SK-N-SH (cell line): ENCODE measurements around the gene AOAH. TPM values are rescaled to one million over a fixed set of nuclear protein-coding genes. Genes with fewer than 3 reads are reported as not detected.

ENCODE experiments used
- CTCF ChIA-PET: fragments of 300-600, 350-600 bp; formaldehyde crosslinking; extraction: SDS; loops from one replicate; lab custom pipeline; 2021; lab: Yijun Ruan, JAX
- POLR2A ChIA-PET: fragments of 350-600 bp; sonication (Branson Sonifier 250); formaldehyde crosslinking; extraction: SDS; loops from one replicate; lab custom pipeline; 2020; ENCODE audit warnings: antibody characterized with exemption, inconsistent platforms; lab: Yijun Ruan, JAX
- DNase-seq: peaks from one replicate; pipeline ENCODE4 v3.0.0; 2012
- H2AFZ ChIP-seq: fragments of 200-600 bp; sonication (generic); 2 replicates; pipeline ENCODE4 v1.8.1; 2016; ENCODE audit warnings: antibody characterized with exemption, mild to moderate bottlenecking, low read depth
- H3F3A ChIP-seq: fragments of 200-600 bp; sonication (generic); replicated peaks from 2 replicates; pipeline ENCODE3; 2016; ENCODE audit warnings: antibody characterized with exemption, mild to moderate bottlenecking; ENCODE audit not compliant: insufficient read depth
- H3K27ac ChIP-seq, 2 experiments: fragments of 200-500 bp in 1 of 2; fragments of 200-600 bp in 1 of 2; sonication (Bioruptor generic) in 1 of 2; sonication (generic), shearing (Covaris generic) in 1 of 2; 2 replicates each; pipeline versions ENCODE4 v1.5.1 to v1.6.1; 2014 to 2016; ENCODE audit warnings: low read depth in 2 of 2, inconsistent platforms in 1 of 2, low read length in 1 of 2, mild to moderate bottlenecking in 1 of 2, mixed read lengths in 1 of 2
- H3K27me3 ChIP-seq: fragments of 200-600 bp; sonication (generic), shearing (Covaris generic); 2 replicates; pipeline ENCODE4 v1.6.1; 2016; ENCODE audit warnings: mixed run types; ENCODE audit not compliant: insufficient read depth
- H3K36me3 ChIP-seq, 2 experiments: fragments of 200-500 bp in 1 of 2; fragments of 200-600 bp in 1 of 2; sonication (Bioruptor generic) in 1 of 2; sonication (generic) in 1 of 2; replicated peaks in 1 of 2; 2 replicates each; pipeline versions ENCODE3 to v1.5.1; 2014 to 2016; ENCODE audit warnings: low read length in 1 of 2, mild to moderate bottlenecking in 1 of 2; ENCODE audit not compliant: insufficient read depth in 2 of 2, control insufficient read depth in 1 of 2
- H3K4me1 ChIP-seq, 2 experiments: fragments of 200-500 bp in 1 of 2; fragments of 200-600 bp in 1 of 2; sonication (Bioruptor generic) in 1 of 2; sonication (generic), shearing (Covaris generic) in 1 of 2; 2 replicates each; pipeline versions ENCODE4 v1.5.1 to v1.6.1; 2014 to 2016; ENCODE audit warnings: low read depth in 1 of 2, low read length in 1 of 2, mixed run types in 1 of 2; ENCODE audit not compliant: insufficient read depth in 2 of 2, control insufficient read depth in 1 of 2
- H3K4me2 ChIP-seq: fragments of 200-600 bp; sonication (generic), shearing (Covaris generic); 2 replicates; pipeline ENCODE4 v1.6.1; 2017; ENCODE audit warnings: mixed run types
- H3K4me3 ChIP-seq, 2 experiments: fragments of 200-500 bp in 1 of 2; fragments of 200-600 bp in 1 of 2; sonication (Bioruptor generic) in 1 of 2; sonication (generic), shearing (Covaris generic) in 1 of 2; 2 replicates each; pipeline versions ENCODE4 v1.5.1 to v1.8.1; 2014 to 2016; ENCODE audit warnings: low read depth in 2 of 2, inconsistent platforms in 1 of 2, low read length in 1 of 2, mild to moderate bottlenecking in 1 of 2, mixed read lengths in 1 of 2, moderate library complexity in 1 of 2
- H3K79me2 ChIP-seq: fragments of 200-600 bp; sonication (generic); 2 replicates; pipeline ENCODE4 v1.8.1; 2017; ENCODE audit warnings: mild to moderate bottlenecking; ENCODE audit not compliant: insufficient read depth
- H3K9ac ChIP-seq: fragments of 200-600 bp; sonication (generic); 2 replicates; pipeline ENCODE4 v1.6.1; 2017; ENCODE audit warnings: mixed run types
- H3K9me2 ChIP-seq: fragments of 200-600 bp; sonication (generic); 2 replicates; pipeline ENCODE4 v1.6.1; 2017; ENCODE audit warnings: mixed run types
- H3K9me3 ChIP-seq: fragments of 200-600 bp; sonication (generic); 2 replicates; pipeline ENCODE4 v1.6.1; 2017; ENCODE audit warnings: mixed run types, mild to moderate bottlenecking, moderate library complexity
- H4K20me1 ChIP-seq: fragments of 200-600 bp; sonication (generic); 2 replicates; pipeline ENCODE4 v1.6.1; 2017; ENCODE audit warnings: mild to moderate bottlenecking, mixed run types; ENCODE audit not compliant: insufficient read depth
- CHD2 ChIP-seq: fragments of 150-350 bp; IDR thresholded peaks from 2 replicates; pipeline ENCODE4 v1.6.1; 2018; ENCODE audit warnings: low read length; ENCODE audit not compliant: partially characterized antibody
- CTCF ChIP-seq: fragments of 200-600 bp; sonication (generic); IDR thresholded peaks from 2 replicates; pipeline ENCODE4 v1.6.1; 2017; ENCODE audit warnings: antibody characterized with exemption, mild to moderate bottlenecking, moderate library complexity
- ELF1 ChIP-seq: IDR thresholded peaks from 2 replicates; pipeline ENCODE4 v1.4.0; 2012
- EZH2phosphoT487 ChIP-seq: fragments of 200-600 bp; sonication (generic); IDR thresholded peaks from 2 replicates; pipeline ENCODE4 v1.6.1; 2017; ENCODE audit warnings: low read depth, mixed run types, mild to moderate bottlenecking, antibody characterized with exemption, moderate library complexity, borderline replicate concordance
- FOSL2 ChIP-seq: IDR thresholded peaks from 2 replicates; pipeline ENCODE4 v1.4.0; 2012; ENCODE audit warnings: low read depth, mild to moderate bottlenecking, moderate library complexity, borderline replicate concordance
- FOXJ3 ChIP-seq: sonication (generic); formaldehyde crosslinking; IDR thresholded peaks from 2 replicates; pipeline ENCODE4 v1.5.1; 2020; ENCODE audit warnings: mild to moderate bottlenecking, missing genetic modification reagents
- GATA2 ChIP-seq: sonication (generic); formaldehyde crosslinking; IDR thresholded peaks from 2 replicates; pipeline ENCODE4 v1.5.0; 2020; ENCODE audit warnings: mild to moderate bottlenecking, missing genetic modification reagents
- MAX ChIP-seq: IDR thresholded peaks from 2 replicates; pipeline ENCODE4 v1.4.0; 2012; ENCODE audit warnings: low read depth
- MXI1 ChIP-seq: IDR thresholded peaks from 2 replicates; pipeline ENCODE4 v1.6.1; 2012; ENCODE audit warnings: mild to moderate bottlenecking, low read depth, low read length, improper control_type of control experiment
- NFIC ChIP-seq: IDR thresholded peaks from 2 replicates; pipeline ENCODE4 v1.4.0; 2012; ENCODE audit warnings: borderline replicate concordance
- NRF1 ChIP-seq: IDR thresholded peaks from 2 replicates; pipeline ENCODE4 v1.6.1; 2012; ENCODE audit warnings: low read depth, mild to moderate bottlenecking, low read length
- PBX3 ChIP-seq: IDR thresholded peaks from 2 replicates; pipeline ENCODE4; 2012
- POLR2AphosphoS5 ChIP-seq: IDR thresholded peaks from 2 replicates; pipeline ENCODE4 v1.6.1; 2012; ENCODE audit warnings: low read depth, low read length
- RCOR1 ChIP-seq: fragments of 150-350 bp; IDR thresholded peaks from 2 replicates; pipeline ENCODE4 v1.6.1; 2017; ENCODE audit warnings: antibody characterized with exemption, low read length
- RXRA ChIP-seq: IDR thresholded peaks from 2 replicates; pipeline ENCODE4 v1.4.0; 2012; ENCODE audit warnings: low read depth, mild to moderate bottlenecking, borderline replicate concordance
- SIN3A ChIP-seq: IDR thresholded peaks from 2 replicates; pipeline ENCODE4 v1.6.1; 2012; ENCODE audit warnings: low read depth, mild to moderate bottlenecking, low read length, moderate library complexity, borderline replicate concordance
- TEAD4 ChIP-seq: IDR thresholded peaks from 2 replicates; pipeline ENCODE4 v1.4.0; 2012; ENCODE audit warnings: mild to moderate bottlenecking, borderline replicate concordance; ENCODE audit not compliant: insufficient read depth
- USF1 ChIP-seq: IDR thresholded peaks from 2 replicates; pipeline ENCODE4 v1.4.0; 2012; ENCODE audit warnings: low read depth, borderline replicate concordance
- USF2 ChIP-seq: fragments of 150-350 bp; IDR thresholded peaks from 2 replicates; pipeline ENCODE4 v1.6.1; 2017; ENCODE audit warnings: antibody characterized with exemption, low read length, low read depth, borderline replicate concordance
- YY1 ChIP-seq: IDR thresholded peaks from 2 replicates; pipeline ENCODE4 v1.4.0; 2012; ENCODE audit warnings: low read depth, mild to moderate bottlenecking
- WGBS: methylation state at CpG from one replicate; pipeline ENCODE4 v1.1.6; 2017; ENCODE audit warnings: low lambda C conversion rate; 5-methylcytosine and 5-hydroxymethylcytosine counted together
- polyA plus RNA-seq, 3 experiments: library from polyadenylated mRNA; depleted of rRNA; stranded (reverse); fragments of >200 nt; gene quantifications; 2 replicates each; pipeline ENCODE4 v1.2.3, GENCODE V29; 2012

Gene AOAH
- polyA plus RNA-seq, 1 of the 3 experiments (the other 2 are of a cell fraction): not detected

- Histone ChIP-seq H4K20me1 (no peaks in the 10 kb centered on the region), H3K9me3 (no peaks in the 10 kb centered on the region), H3K4me2 (no peak overlapping the region), H3K27me3 (peaks cover 42% of the 10 kb centered on the region; the same call in 1 of the 2 replicates), H3K27ac (no peak overlapping the region), H3K36me3 (no peaks in the 10 kb centered on the region), H3K9ac (no peak overlapping the region), H3K79me2 (no peaks in the 10 kb centered on the region), H3K4me3 (no peak overlapping the region), H3K4me1 (no peaks in the 10 kb centered on the region; a peak in 1 of 4 replicates), H3F3A (no peaks in the 10 kb centered on the region), H2AFZ (no peak overlapping the region), H3K9me2 (no peaks in the 10 kb centered on the region)
- TF ChIP-seq NRF1 (no peak), USF1 (no peak), RCOR1 (no peak), CHD2 (no peak), NFIC (no peak), CTCF (no peak), SIN3A (no peak), MAX (no peak), TEAD4 (no peak), POLR2AphosphoS5 (no peak), FOXJ3 (no peak), MXI1 (no peak), ELF1 (no peak), USF2 (no peak), RXRA (no peak), PBX3 (no peak), EZH2phosphoT487 (no peak), YY1 (no peak), GATA2 (CRISPR knock-in tag) (no peak), FOSL2 (no peak)
- ChIA-PET CTCF (no interaction called here), POLR2A (no interaction called here)
- no peak for DNase-seq
- WGBS: 5% methylated on average over 1 of the region's 1 CpG
Observed at GRCh38 chr7:36629351-36629750, 94.9 kb downstream of the AOAH start.
